Measurements from ENCODE around the gene GYPA.
"Not testable (repeated sequence)": the region's sequence is repeated elsewhere in the genome, so short reads cannot be mapped to it uniquely, and the experiment has no call there.

The GYPA gene

GRCh38 chr4:144091181-144091580 lies 49.3 kb downstream of the GYPA start:
- not testable (repeated sequence) for H3K36me3 ChIP-seq (replicated peaks; ENCODE audit: insufficient read depth, low read length); H3K9me2 ChIP-seq (replicated peaks; ENCODE audit: insufficient read depth, low read length); H4K20me1 ChIP-seq (ENCODE audit: insufficient read depth, low read length); H3K9ac ChIP-seq (ENCODE audit: low read length); H3K4me2 ChIP-seq (ENCODE audit: low read depth, low read length); H3K27me3 ChIP-seq (replicated peaks; ENCODE audit: insufficient read depth, low read length); H3F3A ChIP-seq (ENCODE audit: insufficient read depth, low read length); H2AFZ ChIP-seq (ENCODE audit: low read length); DNase-seq; H3K4me1 ChIP-seq (ENCODE audit: low read length); H3K79me2 ChIP-seq (ENCODE audit: low read length); H3K9me3 ChIP-seq (replicated peaks; ENCODE audit: insufficient read depth, low read length); H3K4me3 ChIP-seq (ENCODE audit: low read length); H3K27ac ChIP-seq (ENCODE audit: low read length)

GRCh38 chr4:144090744-144091143 lies 49.8 kb downstream of the GYPA start:
- no peak overlapping the region for H2AFZ ChIP-seq (ENCODE audit: low read length)
- H3F3A ChIP-seq (ENCODE audit: insufficient read depth, low read length) = no peaks in the 10 kb centered on the region
- H3K4me2 ChIP-seq (ENCODE audit: low read depth, low read length) = no peak overlapping the region
- no peaks in the 10 kb centered on the region for H3K9me2 ChIP-seq (replicated peaks; ENCODE audit: insufficient read depth, low read length)
- no peak for DNase-seq
- no peaks in the 10 kb centered on the region for H3K36me3 ChIP-seq (replicated peaks; ENCODE audit: insufficient read depth, low read length)
- H3K4me3 ChIP-seq (ENCODE audit: low read length) = no peak overlapping the region
- H4K20me1 ChIP-seq (ENCODE audit: insufficient read depth, low read length) = no peaks in the 10 kb centered on the region
- H3K9me3 ChIP-seq (replicated peaks; ENCODE audit: insufficient read depth, low read length) = no peaks in the 10 kb centered on the region
- no peaks in the 10 kb centered on the region for H3K27me3 ChIP-seq (replicated peaks; ENCODE audit: insufficient read depth, low read length)
- no peaks in the 10 kb centered on the region for H3K79me2 ChIP-seq (ENCODE audit: low read length)
- H3K27ac ChIP-seq (ENCODE audit: low read length) = no peak overlapping the region
- TF ChIP-seq CTCF (IDR thresholded peaks at IDR 0.05; ENCODE audit: low read length) (no peak), EZH2phosphoT487 (IDR thresholded peaks at IDR 0.05; ENCODE audit: low read length) (no peak), EZH2 (optimal IDR thresholded peaks at IDR 0.05; ENCODE audit: low read depth, low read length) (no peak)
- H3K9ac ChIP-seq (ENCODE audit: low read length) = no peak overlapping the region
- H3K4me1 ChIP-seq (ENCODE audit: low read length) = no peaks in the 10 kb centered on the region

GRCh38 chr4:144082053-144082452 lies 58.5 kb downstream of the GYPA start:
- not testable (repeated sequence) for H3K9me3 ChIP-seq (replicated peaks; ENCODE audit: insufficient read depth, low read length); DNase-seq; H3K36me3 ChIP-seq (replicated peaks; ENCODE audit: insufficient read depth, low read length); H3K4me2 ChIP-seq (ENCODE audit: low read depth, low read length); H3K27me3 ChIP-seq (replicated peaks; ENCODE audit: insufficient read depth, low read length); H3K79me2 ChIP-seq (ENCODE audit: low read length); H3K9me2 ChIP-seq (replicated peaks; ENCODE audit: insufficient read depth, low read length); H4K20me1 ChIP-seq (ENCODE audit: insufficient read depth, low read length); H3F3A ChIP-seq (ENCODE audit: insufficient read depth, low read length); H2AFZ ChIP-seq (ENCODE audit: low read length); H3K4me3 ChIP-seq (ENCODE audit: low read length); H3K27ac ChIP-seq (ENCODE audit: low read length); H3K4me1 ChIP-seq (ENCODE audit: low read length); H3K9ac ChIP-seq (ENCODE audit: low read length)

GRCh38 chr4:144080135-144080534 lies 60.4 kb downstream of the GYPA start:
- H3K9ac ChIP-seq (ENCODE audit: low read length); H3K4me1 ChIP-seq (ENCODE audit: low read length); H3K27me3 ChIP-seq (replicated peaks; ENCODE audit: insufficient read depth, low read length); H3K4me2 ChIP-seq (ENCODE audit: low read depth, low read length); H3K9me2 ChIP-seq (replicated peaks; ENCODE audit: insufficient read depth, low read length); H4K20me1 ChIP-seq (ENCODE audit: insufficient read depth, low read length); H3K27ac ChIP-seq (ENCODE audit: low read length); H3K4me3 ChIP-seq (ENCODE audit: low read length); H3K36me3 ChIP-seq (replicated peaks; ENCODE audit: insufficient read depth, low read length); H2AFZ ChIP-seq (ENCODE audit: low read length); H3K9me3 ChIP-seq (replicated peaks; ENCODE audit: insufficient read depth, low read length); H3K79me2 ChIP-seq (ENCODE audit: low read length); DNase-seq; H3F3A ChIP-seq (ENCODE audit: insufficient read depth, low read length): not testable (repeated sequence)

GRCh38 chr4:144078746-144079145 lies 61.8 kb downstream of the GYPA start:
- H3K9ac ChIP-seq (ENCODE audit: low read length); H3K4me3 ChIP-seq (ENCODE audit: low read length); H3K4me2 ChIP-seq (ENCODE audit: low read depth, low read length); H3K27ac ChIP-seq (ENCODE audit: low read length); H3K27me3 ChIP-seq (replicated peaks; ENCODE audit: insufficient read depth, low read length); H3K9me3 ChIP-seq (replicated peaks; ENCODE audit: insufficient read depth, low read length); H4K20me1 ChIP-seq (ENCODE audit: insufficient read depth, low read length); H3K4me1 ChIP-seq (ENCODE audit: low read length); DNase-seq; H2AFZ ChIP-seq (ENCODE audit: low read length); H3K9me2 ChIP-seq (replicated peaks; ENCODE audit: insufficient read depth, low read length); H3K79me2 ChIP-seq (ENCODE audit: low read length); H3K36me3 ChIP-seq (replicated peaks; ENCODE audit: insufficient read depth, low read length); H3F3A ChIP-seq (ENCODE audit: insufficient read depth, low read length): not testable (repeated sequence)

- H3K27me3 ChIP-seq (replicated peaks; ENCODE audit: insufficient read depth, low read length); H3K27ac ChIP-seq (ENCODE audit: low read length); H3K9me2 ChIP-seq (replicated peaks; ENCODE audit: insufficient read depth, low read length); H3K36me3 ChIP-seq (replicated peaks; ENCODE audit: insufficient read depth, low read length); H3K9ac ChIP-seq (ENCODE audit: low read length); H3K9me3 ChIP-seq (replicated peaks; ENCODE audit: insufficient read depth, low read length); H2AFZ ChIP-seq (ENCODE audit: low read length); DNase-seq; H3F3A ChIP-seq (ENCODE audit: insufficient read depth, low read length); H3K79me2 ChIP-seq (ENCODE audit: low read length); H3K4me2 ChIP-seq (ENCODE audit: low read depth, low read length); H3K4me3 ChIP-seq (ENCODE audit: low read length); H4K20me1 ChIP-seq (ENCODE audit: insufficient read depth, low read length); H3K4me1 ChIP-seq (ENCODE audit: low read length): not testable (repeated sequence)
Measured at GRCh38 chr4:144061556-144061955, 79.0 kb downstream of the GYPA start.

GRCh38 chr4:144060234-144060859 lies 80.2 kb downstream of the GYPA start:
- not testable (repeated sequence) for H3K4me3 ChIP-seq (ENCODE audit: low read length); DNase-seq; H3K9me3 ChIP-seq (replicated peaks; ENCODE audit: insufficient read depth, low read length); H2AFZ ChIP-seq (ENCODE audit: low read length); H3K27ac ChIP-seq (ENCODE audit: low read length); H3K79me2 ChIP-seq (ENCODE audit: low read length); H3F3A ChIP-seq (ENCODE audit: insufficient read depth, low read length); H3K27me3 ChIP-seq (replicated peaks; ENCODE audit: insufficient read depth, low read length); H3K4me2 ChIP-seq (ENCODE audit: low read depth, low read length); H3K4me1 ChIP-seq (ENCODE audit: low read length); H3K36me3 ChIP-seq (replicated peaks; ENCODE audit: insufficient read depth, low read length); H3K9ac ChIP-seq (ENCODE audit: low read length); H4K20me1 ChIP-seq (ENCODE audit: insufficient read depth, low read length); H3K9me2 ChIP-seq (replicated peaks; ENCODE audit: insufficient read depth, low read length)
